ENCODE results near the gene ARHGEF19.
"Not testable (repeated sequence)": the region's sequence is repeated elsewhere in the genome, so short reads cannot be mapped to it uniquely, and the experiment has no call there.

ARHGEF19 gene

GRCh38 chr1:16243936-16244649, 31.6 kb upstream of the ARHGEF19 start:
- peak; percentile 82 for DNase-seq

GRCh38 chr1:16243215-16243610, 30.8 kb upstream of the ARHGEF19 start:
- no peak for DNase-seq

- no peak for DNase-seq
Observed at GRCh38 chr1:16242556-16243214, 30.2 kb upstream of the ARHGEF19 start.

- no peak for DNase-seq
Observed at GRCh38 chr1:16241221-16241708, 28.8 kb upstream of the ARHGEF19 start.

GRCh38 chr1:16239972-16240491, 27.6 kb upstream of the ARHGEF19 start:
- no peak for DNase-seq

GRCh38 chr1:16237343-16237830, 24.9 kb upstream of the ARHGEF19 start:
- no peak for DNase-seq

GRCh38 chr1:16236511-16237342, 24.3 kb upstream of the ARHGEF19 start, which contains the start of gene CPLANE2:
CPLANE2 (minus strand) TSS chr1:16237183; CDS start chr1:16236742, 441 bp downstream.
- peak; percentile 95 for DNase-seq

- peak; percentile 67 for DNase-seq
Observed at GRCh38 chr1:16235944-16236510, 23.6 kb upstream of the ARHGEF19 start.

- no peak for DNase-seq
Observed at GRCh38 chr1:16235347-16235746, 22.9 kb upstream of the ARHGEF19 start.

GRCh38 chr1:16233431-16233830, 21.0 kb upstream of the ARHGEF19 start:
- no peak for DNase-seq

- DNase-seq: no peak
Observed at GRCh38 chr1:16232316-16232710, 19.9 kb upstream of the ARHGEF19 start.

- DNase-seq: no peak
Observed at GRCh38 chr1:16231331-16232315, 19.2 kb upstream of the ARHGEF19 start.

GRCh38 chr1:16230744-16231143, 18.3 kb upstream of the ARHGEF19 start:
- DNase-seq: no peak

- DNase-seq: no peak
Observed at GRCh38 chr1:16229976-16230740, 17.7 kb upstream of the ARHGEF19 start.

GRCh38 chr1:16226490-16227179, 14.2 kb upstream of the ARHGEF19 start:
- no peak for DNase-seq

- DNase-seq: no peak
Observed at GRCh38 chr1:16226129-16226489, 13.7 kb upstream of the ARHGEF19 start.

- no peak for DNase-seq
Observed at GRCh38 chr1:16224472-16224871, 12.0 kb upstream of the ARHGEF19 start.

GRCh38 chr1:16222716-16223115, 10.3 kb upstream of the ARHGEF19 start:
- DNase-seq: not testable (repeated sequence)

GRCh38 chr1:16221499-16221898, 9.0 kb upstream of the ARHGEF19 start:
- DNase-seq: no peak

- DNase-seq: no peak
Observed at GRCh38 chr1:16219968-16220500, 7.6 kb upstream of the ARHGEF19 start.

Measured in CD4-positive, alpha-beta T cell treated with Interleukin-17A for 1 hour (primary cell).